A673 (cell line): ENCODE results near the gene PTK6.

Source experiments
- EZH2 ChIP-seq: fragments of 200-600 bp; sonication (generic); IDR thresholded peaks from 2 replicates; pipeline ENCODE4 v1.6.1; 2017; ENCODE audit warnings: borderline replicate concordance, low read depth, mild to moderate bottlenecking, mixed read lengths, antibody characterized with exemption, low read length; ENCODE audit not compliant: poor library complexity, severe bottlenecking
- TF ChIP-seq, protein P1 (sequence below): fragments of 300-800, 200-600 bp; sonication (generic); conservative IDR thresholded peaks from 2 replicates; pipeline ENCODE4 v1.5.1; 2017; ENCODE audit warnings: low read depth, mild to moderate bottlenecking, antibody characterized with exemption, low read length, moderate library complexity, mixed read lengths

DNA sequence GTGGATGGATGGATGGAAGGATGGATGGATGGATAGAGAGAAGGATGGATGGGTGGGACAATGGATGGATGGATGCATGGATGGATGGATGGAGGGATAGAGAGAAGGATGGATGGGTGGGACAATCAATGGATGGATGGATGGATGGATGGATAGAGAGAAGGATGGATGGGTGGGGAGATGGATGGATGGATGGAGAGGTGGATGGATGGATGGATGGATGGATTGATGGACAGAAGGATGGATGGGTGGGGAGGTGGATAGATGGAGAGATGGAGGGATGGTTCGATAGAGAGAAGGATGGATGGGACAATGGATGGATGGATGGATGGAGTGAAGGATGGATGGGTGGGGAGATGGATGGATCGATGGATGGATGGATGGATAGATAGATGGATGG, 44.7 kb downstream of the PTK6 start:
- TF ChIP-seq, protein P1, sequence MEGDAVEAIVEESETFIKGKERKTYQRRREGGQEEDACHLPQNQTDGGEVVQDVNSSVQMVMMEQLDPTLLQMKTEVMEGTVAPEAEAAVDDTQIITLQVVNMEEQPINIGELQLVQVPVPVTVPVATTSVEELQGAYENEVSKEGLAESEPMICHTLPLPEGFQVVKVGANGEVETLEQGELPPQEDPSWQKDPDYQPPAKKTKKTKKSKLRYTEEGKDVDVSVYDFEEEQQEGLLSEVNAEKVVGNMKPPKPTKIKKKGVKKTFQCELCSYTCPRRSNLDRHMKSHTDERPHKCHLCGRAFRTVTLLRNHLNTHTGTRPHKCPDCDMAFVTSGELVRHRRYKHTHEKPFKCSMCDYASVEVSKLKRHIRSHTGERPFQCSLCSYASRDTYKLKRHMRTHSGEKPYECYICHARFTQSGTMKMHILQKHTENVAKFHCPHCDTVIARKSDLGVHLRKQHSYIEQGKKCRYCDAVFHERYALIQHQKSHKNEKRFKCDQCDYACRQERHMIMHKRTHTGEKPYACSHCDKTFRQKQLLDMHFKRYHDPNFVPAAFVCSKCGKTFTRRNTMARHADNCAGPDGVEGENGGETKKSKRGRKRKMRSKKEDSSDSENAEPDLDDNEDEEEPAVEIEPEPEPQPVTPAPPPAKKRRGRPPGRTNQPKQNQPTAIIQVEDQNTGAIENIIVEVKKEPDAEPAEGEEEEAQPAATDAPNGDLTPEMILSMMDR: no peak
- TF ChIP-seq EZH2: no peak
